Frontal cortex (tissue), 4 donors: Measurements from ENCODE around the gene ALMS1. TPM values are rescaled to one million over a fixed set of nuclear protein-coding genes. Genes with fewer than 3 reads are reported as not detected.
"Not testable (repeated sequence)": the region's sequence is repeated elsewhere in the genome, so short reads cannot be mapped to it uniquely, and the experiment has no call there.

Experiments
- DNase-seq, 2 donors: peaks; one replicate each; pipeline ENCODE4 v3.0.0; 2012; ENCODE audit warnings: low spot score in 2 of 2
- FAIRE-seq: peaks from 2 replicates; lab custom pipeline; 2012; peaks lifted over from hg19 to GRCh38; lab: Jason Lieb, UNC
- total RNA-seq: library from RNA; depleted of rRNA; stranded (reverse); fragments of >200 nt; gene quantifications from one replicate; pipeline ENCODE4 v1.2.3, GENCODE V29; 2014
- donor health status: control.
- donor health status: control.
- donor health status: control.

ALMS1 gene
- total RNA-seq, 1 donor from 2014 or later = 61.1 TPM

GRCh38 chr2:73601780-73602179 lies 216.1 kb downstream of the ALMS1 start:
- FAIRE-seq (no peak), DNase-seq (no peak)

GRCh38 chr2:73603099-73603588 lies 217.5 kb downstream of the ALMS1 start:
- not testable (repeated sequence) for DNase-seq, FAIRE-seq

- FAIRE-seq, DNase-seq: not testable (repeated sequence)
Observed at GRCh38 chr2:73604589-73604988, 219.0 kb downstream of the ALMS1 start.

GRCh38 chr2:73610111-73610510 lies 224.5 kb downstream of the ALMS1 start:
- no peak for FAIRE-seq
- DNase-seq = no peak

GRCh38 chr2:73611193-73611592 lies 225.6 kb downstream of the ALMS1 start:
- DNase-seq (no peak), FAIRE-seq (no peak)

GRCh38 chr2:73611867-73612266 lies 226.2 kb downstream of the ALMS1 start:
- FAIRE-seq = no peak
- DNase-seq = no peak

- FAIRE-seq = no peak
- DNase-seq = no peak
Observed at GRCh38 chr2:73614105-73614504, 228.5 kb downstream of the ALMS1 start.

GRCh38 chr2:73614997-73615396 lies 229.4 kb downstream of the ALMS1 start:
- DNase-seq (no peak), FAIRE-seq (no peak)

GRCh38 chr2:73619925-73620324 lies 234.3 kb downstream of the ALMS1 start:
- DNase-seq, FAIRE-seq: not testable (repeated sequence)

GRCh38 chr2:73624036-73624435 lies 238.4 kb downstream of the ALMS1 start:
- FAIRE-seq, DNase-seq: not testable (repeated sequence)

GRCh38 chr2:73624625-73625024 lies 239.0 kb downstream of the ALMS1 start:
- FAIRE-seq, DNase-seq: not testable (repeated sequence)

- FAIRE-seq, DNase-seq: not testable (repeated sequence)
Observed at GRCh38 chr2:73626237-73626636, 240.6 kb downstream of the ALMS1 start.

- not testable (repeated sequence) for FAIRE-seq, DNase-seq
Observed at GRCh38 chr2:73628493-73628892, 242.9 kb downstream of the ALMS1 start.

- not testable (repeated sequence) for FAIRE-seq, DNase-seq
Observed at GRCh38 chr2:73630662-73631266, 245.1 kb downstream of the ALMS1 start.

GRCh38 chr2:73636977-73637376 lies 251.3 kb downstream of the ALMS1 start:
- DNase-seq, FAIRE-seq: not testable (repeated sequence)

GRCh38 chr2:73638429-73638828 lies 252.8 kb downstream of the ALMS1 start:
- DNase-seq = no peak
- FAIRE-seq = no peak

GRCh38 chr2:73640511-73640911 lies 254.9 kb downstream of the ALMS1 start:
- FAIRE-seq = no peak

GRCh38 chr2:73640946-73641766 lies 255.5 kb downstream of the ALMS1 start:
- FAIRE-seq = no peak
- no peak for DNase-seq

More at GRCh38 chr2:73640511-73640911, 254.9 kb downstream of the ALMS1 start:
- no peak for DNase-seq

GRCh38 chr2:73641767-73642062 lies 256.1 kb downstream of the ALMS1 start:
- DNase-seq = no peak
- FAIRE-seq = no peak

- FAIRE-seq = no peak
Observed at GRCh38 chr2:73642338-73643018, 256.8 kb downstream of the ALMS1 start, which contains the start of gene NAT8. TSS of gene NAT8 (minus strand) at chr2:73642422. CDS start at chr2:73641628, 794 bp downstream.

More at GRCh38 chr2:73642338-73643018, 256.8 kb downstream of the ALMS1 start, which contains the start of gene NAT8:
- DNase-seq = no peak
